Brain microvascular endothelial cell (primary cell): ENCODE results near the gene VSTM4.

Source experiments
- DNase-seq: peaks from one replicate; pipeline ENCODE4 v3.0.0-alpha.2; 2020
- H3K27ac ChIP-seq: fragments of 250-450 bp; sonication (Bioruptor Pico); 2 replicates; pipeline ENCODE4 v1.5.1; 2020; ENCODE audit warnings: mild to moderate bottlenecking, moderate library complexity
- H3K27me3 ChIP-seq: fragments of 250-450 bp; sonication (Bioruptor Pico); replicated peaks from 2 replicates; pipeline ENCODE4 v1.5.1; 2020; ENCODE audit warnings: mild to moderate bottlenecking
- H3K36me3 ChIP-seq: fragments of 250-450 bp; sonication (Bioruptor Pico); replicated peaks from 2 replicates; pipeline ENCODE4 v1.5.1; 2020; ENCODE audit warnings: mild to moderate bottlenecking
- H3K4me3 ChIP-seq: 2 replicates; pipeline ENCODE4 v1.5.1; 2011; ENCODE audit warnings: low read depth, mild to moderate bottlenecking, control low read depth, low read length, moderate library complexity
- CTCF ChIP-seq: IDR thresholded peaks from 2 replicates; pipeline ENCODE4 v1.5.1; 2011; ENCODE audit warnings: low read depth, mild to moderate bottlenecking, moderate library complexity, low read length, control low read depth, inconsistent platforms; ENCODE audit errors: missing control alignments
- in situ Hi-C: cut with HindIII; loops from 2 replicates; pipeline ENCODE4 v1.10.0; 2017; ENCODE audit warnings: low sequenced_read_pairs, low pct_ligation_motif_present

Gene VSTM4, protein sequence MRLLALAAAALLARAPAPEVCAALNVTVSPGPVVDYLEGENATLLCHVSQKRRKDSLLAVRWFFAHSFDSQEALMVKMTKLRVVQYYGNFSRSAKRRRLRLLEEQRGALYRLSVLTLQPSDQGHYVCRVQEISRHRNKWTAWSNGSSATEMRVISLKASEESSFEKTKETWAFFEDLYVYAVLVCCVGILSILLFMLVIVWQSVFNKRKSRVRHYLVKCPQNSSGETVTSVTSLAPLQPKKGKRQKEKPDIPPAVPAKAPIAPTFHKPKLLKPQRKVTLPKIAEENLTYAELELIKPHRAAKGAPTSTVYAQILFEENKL

GRCh38 chr10:49115015-49115795 is at the start of gene VSTM4:
Gene VSTM4 (minus strand): TSS chr10:49115522. CDS start chr10:49115485, 37 bp downstream.
- no peak for TF ChIP-seq CTCF
- Histone ChIP-seq H3K27ac (peak within 1 kb of the TSS; percentile 43), H3K36me3 (no peaks in the 10 kb centered on the region), H3K4me3 (peak within 1 kb of the TSS; percentile 65), H3K27me3 (no peaks in the 10 kb centered on the region)
- DNase-seq = peak; percentile 45
- in situ Hi-C loops = no loop called here

GRCh38 chr10:49164559-49165188 is 49.4 kb upstream of the VSTM4 start:
- DNase-seq = peak; percentile 34
- Histone ChIP-seq H3K4me3 (no peak overlapping the region), H3K27me3 (no peaks in the 10 kb centered on the region), H3K36me3 (no peaks in the 10 kb centered on the region), H3K27ac (no peak overlapping the region)
- in situ Hi-C loops = no loop called here
- TF ChIP-seq CTCF = peak; percentile 84

- Histone ChIP-seq H3K27ac (no peak overlapping the region), H3K4me3 (no peak overlapping the region), H3K27me3 (no peaks in the 10 kb centered on the region), H3K36me3 (no peaks in the 10 kb centered on the region)
- no peak for TF ChIP-seq CTCF
- in situ Hi-C loops = no loop called here
- DNase-seq = peak; percentile 77
These were observed 48.4 kb upstream of the VSTM4 start for GRCh38 chr10:49163741-49164140.

DNA sequence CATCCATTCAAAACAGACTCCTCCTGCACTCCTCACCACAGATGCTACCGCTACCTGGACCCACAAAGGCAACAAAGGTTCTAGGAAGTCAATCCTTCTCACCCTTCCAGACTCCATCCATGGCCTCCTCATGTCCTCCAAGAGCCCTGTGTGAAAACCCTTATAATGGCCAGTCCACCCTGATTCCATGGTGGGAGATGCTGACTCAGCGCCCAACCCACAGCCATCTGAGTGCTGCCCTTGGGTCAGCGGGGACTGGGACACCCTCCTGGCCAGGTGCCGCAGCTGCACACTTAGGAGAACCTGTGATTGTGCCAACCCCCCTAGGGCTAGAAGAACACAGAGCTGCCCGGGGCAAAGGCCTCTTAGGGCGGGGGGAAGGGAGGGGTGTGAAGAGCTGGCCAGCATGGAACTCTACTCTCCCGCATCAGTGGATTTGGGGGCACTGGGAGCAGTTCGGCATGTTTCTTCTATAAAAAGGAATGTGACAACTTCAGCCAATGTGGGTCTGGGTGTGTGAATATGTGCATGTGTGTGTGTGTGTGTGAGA is 47.5 kb upstream of the VSTM4 start:
- no peaks in the 10 kb centered on the region for H3K27me3 ChIP-seq
- no peak overlapping the region for H3K4me3 ChIP-seq
- no peak for TF ChIP-seq CTCF
- no peaks in the 10 kb centered on the region for H3K36me3 ChIP-seq
- no peak for DNase-seq
- in situ Hi-C loops = no loop called here
- H3K27ac ChIP-seq = no peak overlapping the region

DNA sequence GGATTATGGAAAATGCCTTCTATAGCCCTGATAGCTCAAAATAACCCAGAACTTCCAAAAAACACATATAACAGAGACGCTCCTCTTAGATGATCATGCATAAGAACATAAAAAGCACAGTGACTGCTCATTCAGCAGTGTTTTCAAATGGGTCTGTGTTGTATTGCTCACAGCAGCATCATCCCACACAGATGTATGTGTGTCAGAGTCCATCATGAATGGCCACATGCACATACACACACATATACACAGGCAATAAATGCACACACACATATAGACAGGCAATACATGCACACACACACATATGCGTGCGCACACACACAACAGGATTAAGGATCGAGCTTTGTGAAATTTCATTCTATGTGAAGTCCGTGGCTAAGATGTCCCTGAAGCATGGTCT is 46.7 kb upstream of the VSTM4 start:
- DNase-seq = no peak
- H3K36me3 ChIP-seq = no peaks in the 10 kb centered on the region
- in situ Hi-C loops = no loop called here
- no peak for TF ChIP-seq CTCF
- H3K27ac ChIP-seq = no peak overlapping the region
- no peaks in the 10 kb centered on the region for H3K27me3 ChIP-seq
- H3K4me3 ChIP-seq = no peak overlapping the region
